Stimulated activated CD8-positive, alpha-beta memory T cell treated with anti-CD3 and anti-CD28 coated beads, Interleukin-7, amount 100 ng/mL, for 24 hours (primary cell): Measurements from ENCODE around the gene GPS1.

Experiments used
- DNase-seq: peaks from one replicate; pipeline ENCODE4 v3.0.0-alpha.2; 2020; ENCODE audit warnings: low read depth

GPS1 gene

DNA sequence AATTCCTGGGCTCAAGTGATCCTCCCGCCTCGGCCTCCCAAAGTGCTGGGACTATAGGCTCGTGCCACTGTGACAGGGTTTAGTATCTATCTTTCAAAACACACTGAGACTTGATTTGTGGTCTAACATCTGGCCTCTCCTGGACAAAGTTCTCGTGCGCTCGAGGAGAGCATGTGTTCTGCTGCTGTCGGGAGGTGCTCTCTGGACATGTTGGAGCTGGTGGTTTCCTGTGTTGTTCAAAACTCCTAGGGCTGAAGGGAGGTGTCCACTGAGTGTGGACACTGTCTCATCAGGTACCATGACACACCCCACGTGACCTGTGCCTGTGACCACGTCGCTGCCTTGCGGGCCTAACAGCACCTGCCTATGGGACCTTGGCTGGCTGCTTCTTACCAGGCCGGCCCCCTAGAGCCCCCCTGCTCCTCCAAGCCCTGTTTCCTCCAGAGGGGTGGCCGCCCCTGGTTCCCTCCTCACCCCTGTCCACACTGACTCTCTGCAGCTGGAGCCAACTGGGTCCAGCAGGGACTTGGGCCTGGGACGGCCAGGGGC is 5.7 kb upstream of the GPS1 start:
- no peak for DNase-seq

DNA sequence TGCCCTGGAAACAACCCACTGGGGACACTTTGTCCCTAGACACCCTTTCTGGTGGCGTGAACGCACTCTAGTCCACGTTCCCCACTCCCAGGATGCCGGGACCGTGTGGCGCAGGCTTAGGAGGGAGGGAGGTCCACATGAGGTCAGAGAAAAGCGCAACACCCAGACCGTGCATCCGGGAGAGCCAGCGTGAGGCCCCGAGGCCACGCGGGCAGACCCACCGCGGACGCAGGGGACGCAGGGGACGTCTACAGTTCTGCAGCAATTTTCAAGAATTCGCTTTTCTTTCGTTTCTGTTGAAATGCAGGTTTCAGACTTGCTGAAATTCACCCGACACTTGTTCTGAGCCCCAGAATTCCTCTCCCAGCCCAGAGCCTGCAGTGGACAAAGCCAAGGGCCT is 4.8 kb upstream of the GPS1 start:
- no peak for DNase-seq

DNA sequence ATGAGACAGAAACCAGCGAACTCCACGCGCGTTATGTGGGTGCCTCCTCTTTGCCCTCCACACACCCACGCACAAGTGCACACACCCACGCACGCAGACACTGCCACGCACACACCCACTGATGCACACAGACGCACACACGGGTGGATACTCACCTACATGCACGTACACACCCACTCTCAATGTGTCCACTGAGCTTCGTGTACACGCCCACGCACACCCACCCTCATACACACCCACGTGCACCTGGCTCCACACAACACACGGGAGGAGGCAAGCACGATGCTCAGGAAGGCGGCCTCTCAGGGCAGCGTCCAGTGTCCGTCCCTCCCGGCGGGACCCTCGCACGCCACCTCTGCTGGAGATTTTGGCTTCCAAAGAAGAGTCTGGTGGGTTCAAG is 4.3 kb upstream of the GPS1 start:
- DNase-seq: no peak

DNA sequence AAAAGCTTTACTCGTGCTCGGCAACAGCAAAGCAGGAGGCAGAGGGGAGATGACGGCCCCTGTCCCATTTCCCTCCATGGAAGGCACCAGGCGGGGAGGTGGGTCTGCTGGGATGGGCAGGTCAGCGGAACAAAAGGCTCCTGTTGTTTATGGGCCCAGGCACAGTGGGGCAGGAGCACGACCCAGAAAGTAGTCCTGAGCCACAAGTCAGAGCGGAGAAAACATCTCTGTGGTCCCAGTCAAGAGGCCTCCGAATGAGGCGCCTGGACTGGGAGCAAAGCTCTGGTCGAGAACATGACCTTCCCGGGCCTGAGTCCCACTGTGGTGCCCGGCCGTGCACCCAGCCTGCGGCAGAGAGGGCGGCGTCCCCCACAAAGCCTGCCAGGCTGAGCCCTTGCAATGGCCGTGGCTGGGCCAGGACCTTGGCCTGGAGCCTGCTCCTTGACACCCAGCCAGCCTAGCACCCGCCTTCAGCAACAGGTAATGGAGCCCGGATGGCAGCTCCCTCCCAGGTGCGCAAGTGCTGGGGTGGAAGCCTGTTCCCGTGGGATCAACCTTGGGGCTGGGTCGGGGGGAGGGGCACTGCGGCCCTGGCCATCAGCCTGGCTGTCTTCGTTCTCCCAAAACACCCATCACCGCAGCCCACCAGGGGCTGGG is 3.7 kb upstream of the GPS1 start:
- no peak for DNase-seq

DNA sequence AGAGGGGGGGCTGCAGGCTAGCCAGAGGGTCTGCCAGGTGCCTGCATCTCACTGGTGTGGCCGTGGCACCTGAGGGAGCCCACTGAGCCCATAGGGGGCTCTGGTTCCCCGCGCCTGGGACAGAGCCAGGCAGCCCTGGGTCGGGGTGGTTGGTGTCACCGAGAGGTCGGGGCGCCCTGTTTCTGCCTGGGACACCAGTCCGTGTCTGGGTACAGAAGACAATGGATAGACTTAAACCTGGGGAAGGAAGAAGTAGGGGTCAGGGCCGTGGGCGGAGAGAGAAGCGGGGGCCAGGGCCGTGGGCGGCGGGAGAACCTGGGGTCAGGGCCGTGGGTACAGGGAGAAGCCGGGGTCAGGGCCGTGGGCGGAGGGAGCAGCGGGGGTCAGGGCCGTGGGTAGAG is 3.1 kb upstream of the GPS1 start:
- no peak for DNase-seq

DNA sequence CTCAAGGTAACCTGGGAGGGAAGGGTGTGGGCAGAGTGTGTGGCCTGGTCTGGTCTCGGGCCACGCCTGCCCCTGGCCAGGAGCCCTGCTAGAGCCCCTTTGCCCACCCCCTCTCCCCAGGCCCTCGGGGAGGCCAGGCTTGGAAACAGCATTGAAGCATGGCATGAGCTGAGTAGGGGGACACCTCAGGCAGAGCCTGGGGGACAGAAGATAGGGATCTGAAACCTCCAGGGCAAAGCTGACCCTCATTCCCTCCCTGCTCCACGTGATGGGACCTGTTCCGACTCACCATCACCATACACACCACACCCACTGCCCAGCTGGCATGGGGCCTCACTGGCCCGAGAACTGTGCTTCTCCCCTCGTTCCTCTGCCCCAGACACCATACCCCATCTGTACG is 2.6 kb upstream of the GPS1 start:
- no peak for DNase-seq

DNA sequence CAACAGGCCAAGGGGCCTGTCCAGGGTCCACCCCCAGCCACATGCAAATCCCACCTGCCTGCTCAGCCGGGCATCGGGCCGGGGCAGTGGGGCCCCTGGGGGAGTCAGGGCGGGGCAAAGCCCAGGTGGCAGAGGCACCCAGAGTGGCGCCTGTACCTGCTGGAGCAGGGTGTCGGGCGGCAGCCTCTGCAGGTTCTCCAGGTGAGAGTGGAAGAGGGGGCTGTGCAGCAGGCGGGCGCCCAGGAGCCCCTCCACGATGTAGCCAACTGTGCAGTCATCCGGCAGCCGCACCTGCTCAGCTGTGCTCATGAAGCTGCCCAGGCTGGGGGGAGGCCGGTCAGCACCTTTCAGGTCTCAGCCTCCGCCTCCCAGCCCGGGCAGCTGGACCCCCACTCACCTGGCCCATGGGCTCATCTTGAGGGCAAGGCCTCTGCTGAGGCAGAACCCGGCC is 2.2 kb upstream of the GPS1 start:
- no peak for DNase-seq

DNA sequence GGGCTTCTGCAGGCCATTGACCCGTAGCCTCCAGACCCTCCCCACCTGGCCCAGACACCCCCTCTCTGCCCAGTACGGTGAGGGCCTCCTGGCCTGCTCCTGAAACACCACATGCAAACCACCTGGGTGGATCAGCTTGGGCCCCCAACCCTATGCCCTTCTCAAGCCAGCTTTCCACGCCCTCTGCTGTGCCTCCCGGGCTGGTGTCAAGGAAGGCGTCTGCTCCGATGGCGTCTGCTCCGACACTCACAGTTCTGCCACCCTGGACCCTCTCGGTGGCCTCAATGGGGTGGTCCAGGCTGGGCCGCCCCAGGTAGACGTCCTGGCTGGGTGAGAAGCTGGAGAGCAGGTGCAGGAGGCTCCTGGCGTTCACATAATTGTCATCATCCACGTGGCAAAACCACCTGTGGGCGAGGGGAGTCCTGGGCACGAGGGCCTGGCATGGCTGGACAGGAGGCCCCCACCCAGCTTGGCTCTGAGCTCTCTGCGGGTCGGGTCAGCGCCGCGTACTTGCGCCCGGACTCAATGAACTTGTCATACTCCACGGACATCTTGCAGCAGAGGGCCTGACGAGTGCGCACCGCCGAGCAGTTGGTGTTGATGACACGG is 1.4 kb upstream of the GPS1 start:
- DNase-seq: no peak

DNA sequence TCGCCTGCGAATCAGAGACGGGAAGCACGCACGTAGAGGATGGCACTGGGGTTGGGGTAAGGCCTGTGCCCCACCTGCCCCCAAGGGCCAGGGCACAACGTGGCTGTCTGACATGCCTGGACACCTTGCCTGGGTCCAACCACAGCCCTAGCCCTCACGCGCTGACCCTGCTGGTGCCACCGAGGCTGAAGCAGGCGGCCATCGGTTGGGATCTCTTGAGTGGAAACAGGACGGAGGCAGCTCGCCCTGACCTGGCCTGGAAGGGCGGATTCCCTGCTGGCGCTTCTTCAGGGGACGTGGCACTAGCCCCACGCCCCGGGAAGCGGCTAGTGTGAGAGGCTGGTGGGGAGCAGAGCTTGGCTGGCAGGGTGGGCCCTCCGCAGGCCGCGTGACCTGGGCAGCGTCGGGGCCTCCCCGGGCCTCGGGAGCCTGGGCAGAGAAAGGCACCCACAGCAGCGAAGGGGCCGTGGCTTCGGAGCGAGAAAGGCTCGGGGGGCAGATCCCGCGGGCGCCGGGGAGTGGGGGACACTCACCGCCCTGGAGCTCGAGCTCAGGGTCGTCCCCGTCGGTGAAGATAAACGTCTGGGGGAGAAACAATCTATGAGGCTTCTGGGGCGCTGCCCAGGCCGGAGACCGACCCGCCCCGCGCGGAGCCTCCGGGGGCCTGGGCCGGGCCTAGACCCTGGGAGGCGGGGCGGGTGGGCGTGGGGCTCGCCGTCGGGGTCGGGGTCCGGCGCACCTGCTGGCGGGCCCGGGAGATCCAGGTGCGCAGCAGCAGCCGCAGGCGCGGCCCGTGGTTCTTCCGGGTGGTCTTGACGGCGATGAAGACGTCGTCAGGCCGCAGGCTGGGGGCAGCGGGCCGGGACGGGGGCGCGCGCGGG is 697 bp upstream of the GPS1 start:
- DNase-seq: no peak

DNA sequence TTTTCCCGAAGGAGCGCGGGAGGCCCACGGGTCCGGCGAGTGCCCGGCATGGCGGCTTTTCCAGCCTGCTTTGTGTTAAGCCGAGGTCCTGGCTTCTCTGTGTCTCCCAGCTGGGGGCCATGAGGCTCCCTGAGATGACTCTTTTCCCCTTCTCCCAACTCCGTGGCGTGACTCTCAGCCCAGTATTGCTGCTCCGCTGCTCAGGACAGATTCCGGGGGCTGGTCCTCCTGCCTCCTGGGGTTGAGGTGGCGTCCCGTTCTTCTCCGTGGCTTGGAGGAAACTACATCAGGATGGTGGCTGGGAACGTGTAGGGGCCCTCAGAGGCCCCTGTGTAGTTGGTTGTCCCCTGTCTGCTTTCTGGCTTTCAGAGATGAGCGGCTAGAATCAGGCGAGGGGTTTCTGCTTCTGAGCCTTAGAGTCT is 951 bp downstream of the GPS1 start:
- no peak for DNase-seq

DNA sequence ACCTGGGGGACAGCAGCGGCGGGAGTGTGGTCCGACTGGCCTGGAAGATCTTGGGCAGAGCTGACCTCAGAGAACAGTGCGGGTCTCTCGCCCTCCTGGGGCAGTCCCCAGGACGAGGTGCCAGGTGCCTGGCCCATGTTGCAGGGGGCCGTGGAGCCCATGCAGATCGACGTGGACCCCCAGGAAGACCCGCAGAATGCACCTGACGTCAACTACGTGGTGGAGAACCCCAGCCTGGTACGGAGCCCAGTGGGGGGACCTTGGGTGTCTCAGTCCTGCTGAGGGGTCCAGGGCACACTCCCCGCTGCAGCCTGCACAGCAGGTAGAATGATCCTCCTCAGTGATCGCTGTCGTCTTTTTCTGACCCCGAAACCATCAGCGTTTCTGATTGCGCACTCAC is 1.4 kb downstream of the GPS1 start:
- DNase-seq: no peak

DNA sequence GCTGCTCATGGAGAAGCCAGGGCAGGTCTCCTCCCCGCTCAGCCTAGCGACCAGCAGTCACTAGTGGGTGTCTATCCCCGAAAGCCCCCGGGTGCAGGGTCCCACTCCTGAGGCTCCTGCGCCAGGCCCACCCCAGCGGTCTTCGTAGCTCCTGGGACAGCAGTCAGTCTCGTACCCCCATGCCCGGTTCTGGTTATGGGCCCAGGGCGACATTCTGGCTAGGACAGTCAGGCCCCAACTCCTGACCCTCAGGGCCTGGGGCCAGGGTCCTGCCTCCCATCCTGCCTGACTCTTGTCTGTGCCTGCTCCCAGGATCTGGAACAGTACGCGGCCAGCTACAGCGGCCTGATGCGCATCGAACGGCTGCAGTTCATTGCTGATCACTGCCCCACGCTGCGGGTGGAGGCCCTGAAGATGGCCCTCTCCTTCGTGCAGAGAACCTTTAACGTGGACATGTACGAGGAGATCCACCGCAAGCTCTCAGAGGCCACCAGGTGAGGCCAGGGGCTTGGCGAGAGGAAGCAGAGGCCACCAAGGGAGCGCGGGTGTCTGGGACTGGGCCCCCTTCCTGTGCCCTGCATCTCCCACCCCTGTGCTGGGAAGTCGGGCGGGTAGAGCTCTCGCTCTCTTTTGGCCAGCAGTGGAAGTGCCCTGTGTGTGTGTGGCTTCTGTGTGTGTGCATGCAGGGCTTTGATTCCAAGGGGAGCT is 2.0 kb downstream of the GPS1 start:
- DNase-seq: no peak

DNA sequence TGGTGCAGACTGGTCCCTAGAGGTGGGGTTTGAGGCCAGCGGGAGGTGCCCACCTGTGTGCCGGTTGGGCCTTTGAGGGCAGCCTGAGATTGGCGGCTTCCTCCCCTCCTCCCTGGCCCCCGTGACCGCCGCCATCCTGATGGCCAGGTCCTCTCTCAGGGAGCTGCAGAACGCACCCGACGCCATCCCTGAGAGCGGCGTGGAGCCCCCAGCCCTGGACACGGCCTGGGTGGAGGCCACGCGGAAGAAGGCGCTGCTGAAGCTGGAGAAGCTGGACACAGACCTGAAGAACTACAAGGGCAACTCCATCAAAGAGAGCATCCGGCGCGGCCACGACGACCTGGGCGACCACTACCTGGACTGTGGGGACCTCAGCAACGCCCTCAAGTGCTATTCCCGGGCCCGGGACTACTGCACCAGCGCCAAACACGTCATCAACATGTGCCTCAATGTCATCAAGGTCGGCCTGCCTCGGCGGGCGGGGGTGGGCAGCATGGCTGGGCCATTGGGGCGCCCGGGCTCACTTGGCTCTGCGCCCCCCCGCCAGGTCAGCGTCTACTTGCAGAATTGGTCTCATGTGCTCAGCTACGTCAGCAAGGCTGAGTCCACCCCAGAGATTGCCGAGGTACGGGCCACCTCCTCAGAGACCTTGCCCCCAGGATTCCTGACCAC is 2.8 kb downstream of the GPS1 start:
- no peak for DNase-seq

DNA sequence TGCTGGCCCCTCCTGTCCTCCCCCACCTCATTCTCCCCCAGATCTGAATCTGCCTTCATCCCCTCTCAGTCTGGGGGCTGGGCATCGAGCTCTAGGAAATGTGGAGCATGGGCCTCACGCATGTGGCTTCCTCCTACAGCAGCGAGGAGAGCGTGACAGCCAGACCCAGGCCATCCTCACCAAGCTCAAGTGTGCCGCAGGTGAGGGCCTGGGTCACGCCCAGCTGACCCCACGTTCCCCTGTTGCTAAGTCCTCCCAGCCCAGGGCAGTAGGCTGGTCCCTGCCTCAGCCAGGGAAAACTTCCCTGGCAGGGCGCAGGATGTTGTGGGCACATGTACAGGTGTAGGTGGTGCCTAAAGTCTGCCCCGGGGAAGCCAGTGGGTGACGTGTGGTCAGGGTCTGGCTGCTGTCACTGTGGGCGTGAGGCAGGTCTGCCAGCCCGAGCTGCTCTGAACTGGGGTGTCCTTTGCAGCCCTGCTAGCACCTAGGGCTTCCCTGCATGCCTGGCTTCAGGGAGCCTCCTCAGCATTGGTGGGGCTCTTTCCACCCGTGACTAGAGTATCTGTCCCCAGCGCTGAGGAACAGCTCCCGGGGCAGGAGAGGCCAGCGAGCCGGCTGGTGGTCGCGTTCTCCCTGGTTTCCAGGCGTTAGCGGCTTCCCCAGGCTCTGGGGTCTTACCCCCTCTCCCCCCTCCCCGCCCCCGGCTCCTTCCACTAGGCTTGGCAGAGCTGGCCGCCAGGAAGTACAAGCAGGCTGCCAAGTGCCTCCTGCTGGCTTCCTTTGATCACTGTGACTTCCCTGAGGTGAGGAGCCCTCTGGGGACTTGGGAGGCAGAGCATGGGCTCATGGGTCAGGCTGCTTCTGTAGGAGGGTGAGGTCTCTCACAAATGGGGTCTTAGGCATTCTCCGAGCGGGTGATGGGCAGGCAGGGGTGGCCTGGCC is 3.6 kb downstream of the GPS1 start:
- DNase-seq: no peak

DNA sequence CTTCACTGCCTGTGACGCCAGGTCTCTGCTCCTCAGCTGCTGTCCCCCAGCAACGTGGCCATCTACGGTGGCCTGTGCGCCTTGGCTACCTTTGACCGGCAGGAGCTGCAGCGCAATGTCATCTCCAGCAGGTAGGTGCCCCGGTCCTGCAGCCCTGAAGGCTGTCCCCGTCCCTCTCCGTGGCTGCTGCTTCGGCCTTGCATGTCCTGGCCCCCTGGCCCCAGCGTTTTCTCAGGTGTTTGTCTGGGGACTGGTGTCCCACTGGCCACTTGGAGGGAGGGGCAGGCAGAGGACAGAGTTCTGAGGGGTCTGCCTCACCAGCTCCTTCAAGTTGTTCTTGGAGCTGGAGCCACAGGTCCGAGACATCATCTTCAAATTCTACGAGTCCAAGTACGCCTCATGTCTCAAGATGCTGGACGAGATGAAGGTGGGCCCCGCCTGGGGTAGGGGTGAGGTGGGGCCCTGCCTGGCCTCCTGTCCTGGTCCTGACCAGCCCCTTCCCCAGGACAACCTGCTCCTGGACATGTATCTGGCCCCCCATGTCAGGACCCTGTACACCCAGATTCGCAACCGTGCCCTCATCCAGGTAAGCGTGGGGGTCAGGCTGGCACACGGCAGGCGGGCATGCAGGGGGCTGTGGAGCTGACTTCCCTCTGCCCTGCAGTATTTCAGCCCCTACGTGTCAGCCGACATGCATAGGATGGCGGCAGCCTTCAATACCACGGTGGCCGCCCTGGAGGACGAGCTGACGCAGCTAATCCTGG is 4.4 kb downstream of the GPS1 start:
- DNase-seq: no peak

DNA sequence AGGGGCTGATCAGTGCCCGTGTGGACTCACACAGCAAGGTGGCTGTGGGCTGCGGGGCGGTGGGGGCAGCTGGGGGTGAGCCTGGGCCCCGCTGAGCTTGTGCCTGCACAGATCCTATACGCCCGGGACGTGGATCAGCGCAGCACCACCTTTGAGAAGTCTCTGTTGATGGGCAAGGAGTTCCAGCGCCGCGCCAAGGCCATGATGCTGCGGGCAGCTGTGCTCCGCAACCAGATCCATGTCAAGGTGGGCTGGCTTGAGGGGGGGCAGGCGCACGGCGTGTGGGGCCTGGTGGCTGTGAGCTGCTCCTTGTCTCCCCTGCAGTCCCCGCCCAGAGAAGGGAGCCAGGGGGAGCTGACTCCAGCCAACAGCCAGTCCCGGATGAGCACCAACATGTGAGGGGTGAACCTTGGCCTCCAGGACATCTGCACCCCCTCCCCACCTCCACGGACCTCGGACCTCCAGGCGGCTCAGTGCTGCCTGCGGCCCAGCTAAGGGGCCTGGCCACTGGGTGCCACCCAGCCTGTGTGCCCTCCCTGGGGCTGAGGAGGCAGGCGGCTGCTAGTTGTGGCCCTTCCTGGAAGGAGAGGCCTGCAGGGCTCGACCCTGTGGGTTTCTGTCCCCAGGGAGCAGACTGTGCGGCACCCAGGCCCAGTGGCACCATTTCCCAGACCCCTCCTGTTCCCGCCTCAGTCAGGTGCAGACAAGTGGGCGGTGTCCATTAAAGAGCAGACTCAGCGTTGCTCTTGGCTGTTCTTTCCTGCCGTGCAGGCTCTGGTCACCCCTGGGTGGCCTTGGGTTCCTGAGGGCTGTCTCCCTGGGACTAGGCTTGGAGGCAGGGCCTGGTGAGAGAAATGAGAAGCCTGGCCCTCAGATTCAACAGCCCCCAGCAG is 5.3 kb downstream of the GPS1 start:
- no peak for DNase-seq

DNA sequence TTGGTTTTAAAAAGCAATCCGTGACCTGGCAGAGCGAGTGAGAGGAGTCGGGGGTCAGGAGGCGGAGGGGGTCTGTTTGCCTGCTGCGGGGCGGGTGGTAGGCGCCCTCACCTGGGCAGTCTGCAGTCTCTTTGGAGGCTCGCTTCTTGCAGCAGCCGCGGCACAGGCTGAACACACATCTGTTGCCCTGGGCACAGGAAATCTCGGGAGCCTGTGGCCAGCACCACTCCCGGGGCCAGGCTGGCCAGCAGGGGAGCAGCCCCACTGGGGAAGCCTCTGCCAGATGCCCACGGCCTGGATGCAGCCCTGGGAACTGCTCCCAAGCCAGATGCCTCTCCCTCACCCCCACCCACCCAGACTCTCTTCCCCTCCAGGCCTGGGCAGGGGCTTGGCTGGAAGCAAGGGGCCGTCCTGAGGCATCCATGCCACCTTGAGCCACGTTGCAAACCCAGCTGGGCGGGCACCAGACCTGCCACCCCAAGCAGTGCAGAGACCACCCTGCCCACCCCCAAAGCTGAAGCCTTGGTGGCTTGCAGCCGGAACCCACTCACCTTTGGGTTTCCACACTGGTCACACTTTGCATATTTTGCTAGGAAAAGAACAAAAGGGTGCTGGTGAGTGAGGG is 6.6 kb downstream of the GPS1 start:
- DNase-seq: no peak

DNA sequence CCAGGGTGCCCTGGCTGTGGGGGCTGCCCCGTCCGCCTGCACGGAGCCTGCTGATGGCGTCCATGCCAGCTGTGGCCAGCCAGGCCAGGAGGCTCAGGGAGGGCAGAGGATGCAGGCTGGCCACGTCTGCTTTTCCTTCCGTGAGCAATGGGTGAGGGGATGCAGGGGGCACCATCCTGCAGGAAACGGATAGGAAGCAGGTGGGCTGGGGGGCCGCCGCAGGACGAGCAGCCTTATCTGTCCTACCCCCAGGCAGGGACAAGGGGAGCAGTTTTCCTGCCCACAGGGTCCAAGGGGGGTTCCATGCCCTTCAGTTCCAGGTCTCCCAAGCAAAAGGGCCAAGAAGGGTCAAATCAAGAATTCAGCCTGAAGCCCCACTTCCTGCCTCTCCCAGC is 7.2 kb downstream of the GPS1 start:
- no peak for DNase-seq
